Measurements from ENCODE around the gene MRPL43.

Gene MRPL43

DNA sequence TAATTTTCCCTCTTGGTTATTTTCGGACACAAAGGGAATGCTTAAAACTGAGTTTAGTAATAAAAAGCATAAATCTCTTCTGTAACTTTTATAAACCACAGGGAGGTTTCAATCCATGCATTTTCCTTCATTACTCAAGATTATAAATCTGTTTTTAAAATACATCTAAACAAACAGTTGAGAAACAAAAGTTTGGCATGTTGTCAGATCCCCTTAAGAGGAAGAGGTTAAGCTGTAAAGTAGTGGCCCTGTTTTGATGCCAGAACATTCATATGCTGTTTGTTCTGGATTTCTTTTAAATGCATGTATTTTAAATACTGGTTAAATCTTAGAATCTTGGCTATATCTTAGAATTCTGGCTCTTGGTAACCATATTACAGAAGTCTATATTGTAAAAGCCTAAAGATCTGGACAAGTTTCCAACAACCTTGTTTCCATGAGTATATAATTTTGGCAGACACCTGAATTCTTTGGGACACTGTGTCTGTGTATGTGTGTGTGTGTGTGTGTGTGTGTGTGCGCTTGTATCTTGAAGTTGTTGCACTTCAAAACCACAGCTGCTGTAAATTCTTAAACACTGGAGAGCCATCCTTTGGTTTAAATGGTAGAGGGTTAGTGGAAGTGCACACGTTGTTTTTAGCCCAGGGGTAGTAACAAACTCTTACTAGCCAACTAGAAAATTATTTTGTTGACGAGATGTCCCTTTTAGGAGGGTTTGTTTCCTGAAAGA is 24.8 kb downstream of the MRPL43 start:
- no peak for DNase-seq

- DNase-seq, result no peak
Observed at GRCh38 chr10:100960251-100960650, 27.0 kb downstream of the MRPL43 start.

DNA sequence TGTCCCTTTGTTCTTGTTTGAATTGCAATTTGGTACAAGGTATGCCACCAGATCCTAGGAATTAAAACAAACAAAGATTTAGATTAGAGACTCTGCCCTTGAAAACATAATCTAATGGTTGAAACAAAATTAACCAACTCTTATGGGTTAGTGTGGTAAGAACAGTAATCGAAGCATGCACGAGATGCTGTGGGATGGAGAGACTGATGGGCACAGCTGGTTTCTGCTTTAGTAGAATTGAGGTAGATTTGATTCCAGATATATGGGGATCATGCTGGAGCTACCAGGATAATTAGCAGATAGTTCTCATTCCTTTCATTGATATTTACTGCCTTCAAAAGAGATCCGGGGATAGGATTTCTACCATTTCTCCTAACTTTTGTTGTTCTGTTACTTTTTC is 38.4 kb downstream of the MRPL43 start:
- no peak for DNase-seq

- DNase-seq, result no peak
Observed at GRCh38 chr10:100945754-100946153, 41.5 kb downstream of the MRPL43 start.

DNA sequence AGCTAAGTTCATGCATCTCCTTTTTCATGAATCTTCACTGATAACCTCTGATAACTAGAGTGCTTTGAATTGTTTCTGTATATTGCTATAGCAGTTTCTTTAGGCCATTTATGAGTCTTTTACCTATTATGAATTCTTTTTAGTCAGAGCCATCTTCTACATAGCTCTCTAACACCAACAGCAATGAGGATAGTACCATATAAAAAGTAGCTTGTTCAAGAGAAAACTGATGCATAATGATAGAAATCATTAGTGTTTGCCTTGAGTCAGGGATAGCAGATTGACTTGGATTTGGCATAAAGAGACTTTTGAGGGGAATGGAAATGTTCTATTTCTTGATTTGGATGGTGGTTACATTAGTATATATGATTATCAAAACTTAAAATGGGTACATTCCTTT is 43.8 kb downstream of the MRPL43 start:
- DNase-seq, result no peak

DNA sequence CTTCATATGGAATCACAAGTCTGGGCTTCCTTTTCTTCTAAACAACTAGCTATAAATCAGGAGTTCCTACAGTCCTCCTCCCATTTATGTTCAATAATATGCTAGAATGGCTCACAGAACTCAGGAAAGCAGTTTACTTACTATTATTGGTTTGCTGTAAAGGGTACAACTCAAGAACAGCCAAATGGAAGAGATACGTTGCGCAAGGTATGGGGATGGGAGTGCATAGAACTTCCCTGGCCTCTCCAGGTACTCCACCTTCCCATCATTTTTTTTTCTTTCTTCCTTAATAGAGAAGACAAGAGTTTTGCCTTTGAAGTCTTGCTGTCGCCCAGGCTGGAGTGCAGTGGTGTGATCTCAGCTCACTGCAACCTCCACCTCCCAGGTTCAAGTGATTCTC is 45.1 kb downstream of the MRPL43 start:
- no peak for DNase-seq

GRCh38 chr10:100939763-100940344 is 47.4 kb downstream of the MRPL43 start:
- DNase-seq, result no peak

Data from effector CD4-positive, alpha-beta T cell (primary cell).